NCI-H1048 (cell line): ENCODE results near the gene CCT7.
"Not testable (repeated sequence)": the region's sequence is repeated elsewhere in the genome, so short reads cannot be mapped to it uniquely, and the experiment has no call there.

Experiments
- DNase-seq: peaks from one replicate; lab custom pipeline; 2025; lab: John Stamatoyannopoulos, UW

Gene CCT7

DNA sequence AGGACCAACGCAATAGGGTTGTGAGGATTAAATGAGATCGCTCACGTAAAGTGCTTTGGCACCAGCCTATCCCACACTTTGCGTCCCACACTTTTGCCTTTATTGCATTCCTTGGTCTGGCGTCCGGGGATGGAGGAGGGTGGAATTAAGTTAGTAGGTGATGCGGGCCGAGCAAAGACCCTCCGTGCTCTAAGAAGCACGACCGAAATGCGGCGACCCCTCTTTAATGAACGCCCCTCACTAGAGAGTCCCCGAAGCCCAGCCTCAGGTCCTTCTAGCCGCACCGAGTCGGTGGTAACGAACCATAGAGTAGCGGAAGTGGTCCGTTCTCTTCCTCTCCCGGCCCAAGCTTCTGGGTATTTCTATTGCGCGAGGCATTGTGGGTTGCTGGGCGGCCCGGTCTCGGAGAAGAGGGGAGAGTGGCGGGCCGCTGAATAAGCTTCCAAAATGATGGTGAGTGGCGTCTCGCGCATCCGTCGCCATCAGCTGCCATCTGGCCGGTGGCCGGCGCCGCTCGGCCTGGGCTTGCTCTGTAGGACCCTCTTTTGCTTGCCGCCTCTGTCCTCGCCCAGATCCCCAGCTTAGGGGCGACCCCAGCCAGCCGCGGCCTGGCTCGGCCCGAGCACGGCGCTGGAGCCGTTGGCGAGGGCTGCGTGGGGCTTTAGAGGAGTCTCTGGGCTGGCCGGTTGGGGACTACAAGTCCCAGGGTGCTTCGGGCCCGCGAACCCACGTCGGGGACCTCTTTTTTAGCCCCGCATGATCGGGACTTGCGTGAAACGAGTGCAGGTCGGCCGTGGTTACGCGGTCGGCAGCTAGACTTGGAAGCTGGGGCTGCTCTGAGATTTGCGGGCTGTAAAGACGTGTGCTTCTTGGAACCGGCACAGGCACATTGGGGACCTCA, at the start of gene CCT7:
CCT7 (plus strand) TSS at position 377 of the 901 bp plus-strand sequence; CDS start at position 448, 71 bp downstream.
- DNase-seq, result peak; percentile 64

DNA sequence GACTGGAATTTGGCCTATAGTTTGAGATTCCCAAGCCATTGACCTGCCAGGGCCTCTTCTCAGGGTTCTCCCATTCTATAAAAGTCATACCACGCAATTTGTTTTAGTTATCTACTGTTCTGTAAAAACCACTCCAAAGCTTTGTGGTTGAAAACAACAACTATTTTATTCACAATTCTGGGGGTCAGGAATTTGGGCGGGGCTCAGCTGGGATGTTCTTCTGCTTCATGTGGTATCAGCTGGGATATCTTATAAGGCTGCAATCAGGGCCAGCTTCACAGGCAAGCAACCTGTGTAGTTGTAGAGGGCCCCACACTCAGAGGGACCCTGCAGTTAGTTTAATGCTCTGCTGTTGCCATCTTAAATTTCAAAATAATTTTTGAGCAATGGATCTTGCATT, 48.1 kb upstream of the CCT7 start:
- DNase-seq, result no peak

DNA sequence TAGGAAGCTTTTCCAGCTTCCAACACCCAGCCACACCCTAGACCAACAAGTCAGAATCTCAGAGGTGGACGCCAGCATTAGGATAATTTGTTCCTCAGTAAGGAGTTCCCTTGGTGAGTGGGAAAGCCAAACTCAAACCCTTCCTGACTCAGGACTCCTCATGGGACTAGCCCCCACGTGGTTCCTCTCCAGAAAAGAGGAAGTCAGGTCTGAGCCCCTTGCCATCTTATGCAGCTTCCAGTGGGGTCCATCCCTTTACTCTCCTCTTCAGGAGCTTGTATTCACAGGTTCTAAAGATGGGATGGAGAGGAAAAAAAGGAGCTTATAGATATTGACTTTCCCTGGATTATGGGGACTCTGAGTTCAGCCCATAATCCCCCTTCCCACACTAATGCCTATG, 46.6 kb upstream of the CCT7 start:
- no peak for DNase-seq

DNA sequence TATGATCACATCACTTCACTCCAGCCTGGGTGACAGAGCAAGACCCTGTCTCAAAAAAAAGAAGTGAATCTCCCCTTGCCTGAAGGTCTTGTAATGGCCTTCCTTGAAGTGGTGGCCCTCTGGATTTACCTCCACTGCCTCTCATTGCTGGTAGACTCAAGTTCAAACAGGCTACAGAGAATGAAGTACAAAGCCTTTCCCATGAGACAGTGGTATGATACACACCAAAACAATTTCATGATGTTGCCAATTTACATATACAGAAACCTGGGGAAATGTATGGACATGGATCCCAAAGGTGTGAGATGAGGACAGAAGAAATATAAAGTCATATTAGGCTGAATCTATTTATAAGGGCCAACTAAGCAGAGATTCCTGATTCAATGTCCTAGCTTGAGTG, 36.5 kb upstream of the CCT7 start:
- no peak for DNase-seq

DNA sequence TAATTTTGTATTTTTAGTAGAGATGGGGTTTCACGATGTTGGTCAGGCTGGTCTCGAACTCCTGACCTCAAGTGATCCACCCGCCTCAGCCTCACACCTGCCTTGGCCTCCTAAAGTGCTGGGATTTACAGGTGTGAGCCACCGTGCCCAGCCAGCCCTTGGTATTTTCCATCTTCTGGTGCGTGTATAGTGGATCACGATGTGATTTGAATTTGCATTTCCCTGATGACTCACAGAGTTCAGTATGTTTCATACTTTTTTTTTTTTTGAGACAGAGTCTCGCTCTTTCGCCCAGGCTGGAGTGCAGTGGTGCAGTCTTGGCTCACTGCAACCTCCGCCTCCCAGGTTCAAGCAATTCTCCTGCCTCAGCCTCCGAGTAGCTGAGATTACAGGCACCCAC, 33.8 kb upstream of the CCT7 start:
- DNase-seq, result not testable (repeated sequence)

DNA sequence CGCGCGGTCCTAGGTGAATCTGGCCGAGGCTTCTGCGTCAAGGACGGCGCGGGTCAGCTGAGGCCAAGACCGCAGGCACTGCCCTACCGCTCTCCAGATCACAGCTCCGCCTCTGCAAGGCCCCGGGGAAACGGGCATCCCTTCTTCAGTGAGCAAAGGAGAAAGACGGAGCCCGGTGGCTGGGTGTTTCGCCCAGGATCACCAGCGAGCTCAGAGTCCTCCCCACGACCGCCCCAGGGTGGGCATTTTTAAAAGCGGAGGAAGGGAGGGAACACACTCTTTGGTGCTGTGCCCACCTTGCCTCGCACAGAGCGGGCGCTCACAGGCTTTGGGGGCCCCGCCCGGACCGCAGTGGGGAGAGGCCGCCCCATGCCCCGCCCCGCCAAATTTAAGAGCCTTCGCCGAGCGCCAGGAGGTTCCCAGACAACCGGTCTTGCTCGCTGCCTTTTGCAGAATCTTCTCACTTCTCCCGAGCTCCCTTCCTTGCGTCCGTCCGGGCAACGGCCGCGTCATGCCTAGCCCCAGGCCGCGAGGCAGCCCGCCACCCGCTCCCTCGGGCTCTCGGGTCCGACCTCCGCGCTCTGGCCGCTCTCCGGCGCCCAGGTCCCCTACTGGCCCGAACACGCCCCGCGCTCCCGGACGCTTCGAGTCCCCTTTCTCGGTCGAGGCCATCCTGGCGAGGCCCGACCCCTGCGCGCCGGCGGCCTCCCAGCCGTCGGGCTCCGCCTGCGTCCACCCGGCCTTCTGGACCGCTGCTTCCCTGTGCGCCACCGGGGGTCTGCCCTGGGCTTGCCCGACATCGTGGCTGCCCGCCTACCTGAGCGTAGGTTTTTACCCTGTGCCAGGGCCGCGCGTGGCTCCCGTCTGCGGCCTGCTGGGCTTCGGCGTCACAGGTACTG, 31.7 kb upstream of the CCT7 start, which contains the start of gene NOTO:
NOTO (plus strand) TSS at position 419 of the 899 bp plus-strand sequence; CDS start at position 512, 93 bp downstream.
- no peak for DNase-seq

DNA sequence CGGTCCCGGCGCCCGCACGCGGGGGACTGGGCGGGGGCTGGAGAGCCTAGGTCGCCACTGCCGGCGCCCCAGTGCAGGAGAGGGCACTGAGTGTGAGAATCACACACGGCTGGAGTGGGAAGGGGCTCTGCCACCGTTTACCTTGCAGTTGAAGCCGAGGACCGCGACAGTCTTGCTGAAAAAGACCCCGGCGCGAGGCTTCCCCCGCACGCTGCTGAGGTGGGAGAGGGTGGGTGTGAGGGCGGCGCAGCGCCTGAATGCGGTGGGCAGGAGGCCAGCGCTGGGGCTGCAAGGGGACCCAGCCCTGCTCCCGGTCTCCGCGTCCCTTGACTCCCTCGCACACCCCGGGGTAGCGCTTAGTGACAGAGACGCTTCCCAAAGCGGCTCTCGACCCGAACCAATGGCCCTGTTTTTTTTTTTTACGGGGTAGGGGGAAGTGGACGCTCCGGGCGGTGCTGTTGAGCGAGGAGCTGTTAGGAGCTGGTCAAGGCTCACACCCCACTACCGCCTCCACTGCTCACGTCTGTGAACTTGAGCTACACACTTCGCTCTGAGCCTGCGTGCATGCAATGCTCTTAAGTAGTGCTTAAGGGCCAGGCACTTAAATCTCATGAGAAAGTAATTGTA, 30.9 kb upstream of the CCT7 start:
- DNase-seq, result no peak

- DNase-seq, result no peak
Observed at GRCh38 chr2:73205611-73206010, 28.5 kb upstream of the CCT7 start.

DNA sequence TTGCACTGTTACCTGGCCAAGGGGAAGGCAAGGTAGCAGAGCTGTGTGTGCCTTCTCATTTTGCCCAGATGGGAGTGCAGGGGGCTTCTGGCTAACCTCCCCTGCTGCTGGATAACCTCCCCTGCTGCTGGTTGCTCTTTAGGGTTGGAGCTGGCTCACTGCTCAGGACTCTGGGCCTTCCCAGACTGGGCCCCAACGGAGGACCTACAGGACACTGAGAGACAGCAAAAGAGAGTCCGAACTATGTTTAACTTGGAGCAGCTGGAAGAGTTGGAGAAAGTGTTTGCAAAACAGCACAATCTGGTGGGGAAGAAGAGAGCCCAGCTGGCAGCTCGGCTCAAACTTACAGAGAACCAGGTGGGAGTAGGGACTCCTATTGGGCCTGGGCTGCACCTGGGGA, 25.9 kb upstream of the CCT7 start:
- no peak for DNase-seq

DNA sequence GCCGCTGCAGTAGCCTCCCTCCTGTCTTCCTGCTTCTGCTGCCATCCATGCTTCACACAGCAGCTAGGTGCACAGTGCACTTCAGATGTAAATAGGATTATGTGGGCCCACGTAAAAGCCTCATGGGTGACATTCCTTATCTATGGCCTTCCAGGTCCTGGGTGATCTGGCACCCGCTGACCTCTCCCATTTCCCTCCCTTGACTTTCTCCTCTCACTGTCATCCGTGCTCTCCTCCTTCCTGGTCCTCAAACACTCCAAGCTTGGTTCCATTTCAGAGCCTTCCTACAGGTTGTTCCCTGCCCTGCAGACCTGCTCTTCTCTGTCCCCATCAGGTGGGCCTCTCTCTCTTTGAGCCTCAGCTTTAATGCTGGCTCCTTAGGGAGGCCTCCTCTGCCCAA, 24.1 kb upstream of the CCT7 start:
- no peak for DNase-seq

- no peak for DNase-seq
Observed at GRCh38 chr2:73210696-73211095, 23.4 kb upstream of the CCT7 start.

DNA sequence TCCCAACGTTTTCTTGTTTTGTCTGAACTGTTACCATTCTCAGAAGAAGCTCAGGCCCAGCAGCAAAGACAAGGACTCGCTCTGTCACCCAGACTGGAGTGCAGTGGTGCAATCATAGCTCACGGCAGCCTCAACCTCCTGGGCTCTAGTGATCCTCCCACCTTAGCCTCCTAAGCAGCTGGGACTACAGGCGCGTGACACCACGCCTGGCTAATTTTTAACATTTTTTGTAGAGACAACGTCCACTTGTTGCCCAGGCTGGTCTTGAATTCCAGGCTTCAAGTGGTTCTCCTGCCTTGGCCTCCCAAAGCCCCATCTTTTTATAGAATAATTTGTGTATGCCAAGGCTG, 22.0 kb upstream of the CCT7 start:
- DNase-seq, result no peak

DNA sequence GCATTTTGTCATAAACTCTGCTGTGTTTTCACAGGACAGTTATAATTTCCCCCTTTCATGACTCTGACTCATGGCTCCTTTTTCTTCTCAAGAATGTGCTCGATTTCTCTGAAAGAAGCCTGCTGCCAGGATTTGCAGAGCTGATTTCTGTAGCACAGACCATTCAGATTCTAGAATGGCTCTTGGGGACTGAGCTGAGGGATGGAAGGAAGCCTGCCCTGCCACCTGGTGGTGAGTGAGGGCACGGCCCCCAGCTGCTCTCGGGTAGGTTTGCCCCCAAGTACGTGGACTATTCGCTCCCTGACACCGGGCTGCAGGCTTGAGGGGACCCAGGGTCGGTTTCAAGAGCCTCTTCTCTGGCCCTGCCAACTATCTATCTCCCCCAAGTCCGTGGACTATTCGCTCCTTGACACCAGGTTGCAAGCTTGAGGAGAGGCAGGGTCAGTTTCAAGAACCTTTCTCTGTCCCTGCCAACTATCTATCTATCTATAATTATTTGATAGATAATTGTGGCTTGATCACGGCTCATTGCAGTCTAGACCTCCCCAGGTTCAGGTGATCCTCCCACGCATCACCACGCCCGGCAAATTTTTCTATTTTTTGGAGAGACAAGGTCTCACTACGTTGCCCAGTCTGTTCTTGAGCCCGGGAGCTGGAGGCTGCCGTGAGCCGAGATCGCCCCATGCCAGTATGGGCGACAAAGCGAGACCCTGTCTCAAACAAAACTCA, 21.5 kb upstream of the CCT7 start:
- DNase-seq, result no peak

DNA sequence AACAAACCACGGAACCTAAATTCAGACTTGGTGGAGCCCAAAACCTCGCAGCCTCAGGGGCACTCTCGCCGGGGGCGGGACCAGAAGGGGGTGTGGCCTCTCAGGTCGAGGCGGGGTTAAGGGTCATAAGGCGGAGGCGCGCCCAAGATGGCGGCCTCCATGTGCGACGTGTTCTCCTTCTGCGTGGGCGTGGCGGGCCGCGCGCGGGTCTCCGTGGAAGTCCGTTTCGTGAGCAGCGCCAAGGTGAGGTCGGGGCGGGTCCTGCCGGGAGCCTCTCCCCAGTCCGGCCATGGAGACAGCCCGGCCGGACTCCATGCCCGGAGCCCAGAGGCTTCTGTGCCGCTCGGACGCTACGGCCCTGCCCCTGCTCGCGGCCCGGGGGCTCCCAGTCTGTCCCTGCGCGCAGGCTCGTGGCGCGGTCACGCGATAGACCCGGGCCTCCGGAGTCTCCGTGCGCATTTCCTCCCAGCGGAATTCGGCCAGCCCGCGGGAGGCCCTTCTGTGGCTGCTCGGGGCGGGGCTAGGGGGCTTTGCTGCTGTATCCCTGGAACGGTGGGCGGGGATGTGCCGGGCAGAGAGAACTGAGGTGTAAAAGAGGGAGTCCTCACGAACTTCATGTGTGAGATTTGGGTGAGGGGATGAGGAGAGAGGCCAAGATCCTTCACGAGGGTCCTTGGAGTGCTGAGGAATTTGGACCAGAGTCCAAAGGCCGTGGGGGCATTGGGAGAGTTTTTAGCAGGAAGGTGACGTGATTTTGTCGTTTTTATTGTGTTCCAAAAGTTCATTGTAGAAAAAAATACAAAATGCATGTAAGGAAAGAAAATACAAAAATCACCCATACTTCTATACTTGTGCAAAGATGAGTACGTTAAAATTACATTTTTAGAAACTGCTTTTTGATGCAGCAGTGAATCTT, 19.7 kb upstream of the CCT7 start, which contains the start of gene SMYD5:
SMYD5 (plus strand) TSS at position 126 of the 916 bp plus-strand sequence; CDS start at position 148, 22 bp downstream.
- peak; percentile 21 for DNase-seq

- no peak for DNase-seq
Observed at GRCh38 chr2:73215254-73215653, 18.9 kb upstream of the CCT7 start.

- DNase-seq, result no peak
Observed at GRCh38 chr2:73217160-73217559, 16.9 kb upstream of the CCT7 start.

- DNase-seq, result no peak
Observed at GRCh38 chr2:73217826-73218225, 16.3 kb upstream of the CCT7 start.

DNA sequence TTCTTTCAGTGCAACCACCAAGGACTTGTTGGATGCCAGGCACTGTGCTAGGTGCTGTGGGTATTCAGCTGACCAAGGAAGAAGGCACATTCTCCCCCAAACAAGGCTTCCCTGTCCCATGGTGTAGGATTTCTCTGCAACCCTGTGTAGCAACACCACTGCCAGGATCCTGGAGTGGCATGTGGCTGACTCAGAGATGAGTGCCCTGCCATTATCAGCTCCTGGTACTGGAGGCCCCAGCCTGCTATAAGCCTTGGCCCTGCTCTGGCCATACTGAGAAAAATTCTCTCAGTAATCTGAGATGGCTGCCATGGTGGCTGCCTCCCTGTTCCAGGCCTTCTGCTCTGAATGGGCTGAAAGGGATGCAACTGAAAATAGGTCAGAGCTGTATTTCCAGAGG, 15.8 kb upstream of the CCT7 start:
- DNase-seq, result no peak

- DNase-seq, result no peak
Observed at GRCh38 chr2:73223821-73224220, 10.3 kb upstream of the CCT7 start.
